ENCODE results near the gene CABP1. TPM values are rescaled to one million over a fixed set of nuclear protein-coding genes. Genes with fewer than 3 reads are reported as not detected.

The CABP1 gene
- total and polyA plus RNA-seq, 2 donors (not counting 3 experiments of a cell fraction or from before 2014, with no cell fraction given) = 0.07 to 0.31 TPM

DNA sequence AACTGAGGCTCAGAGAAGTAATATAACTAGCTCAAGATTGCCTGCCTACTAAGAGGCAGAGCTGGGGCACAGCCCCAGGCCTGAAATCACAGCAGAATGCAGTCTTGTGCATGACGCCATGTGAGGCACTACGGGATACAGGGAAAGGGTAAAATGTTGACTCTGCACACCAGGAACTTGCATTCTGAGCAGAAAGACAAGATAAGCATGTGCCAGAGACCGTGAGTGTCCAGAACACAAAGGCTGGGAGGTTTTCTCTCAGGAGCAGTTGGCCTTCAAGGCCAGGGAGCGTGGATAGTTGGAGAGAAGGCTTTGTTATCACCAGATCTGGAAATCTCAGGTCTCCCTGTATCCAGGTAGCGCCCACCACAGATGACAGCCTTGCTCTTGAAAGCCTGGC is 23.3 kb downstream of the CABP1 start:
- H3K27me3 ChIP-seq (ENCODE audit: control insufficient read depth in 2 of 2, insufficient read depth in 2 of 2, low read length in 2 of 2) = peaks cover 2 to 5% of the 10 kb centered on the region in 2 experiments
- CTCF ChIA-PET = interaction anchor here (1.8 to 3.4 kb wide), 2 partner anchors 15 to 17 kb away, joined by 8 to 24 read pairs; no protein-coding TSS in a partner anchor
- no peak overlapping the region for H2AFZ ChIP-seq (ENCODE audit: low read depth, low read length)
- no peaks in the 10 kb centered on the region for H3K36me3 ChIP-seq (ENCODE audit: control insufficient read depth in 2 of 2, extremely low read depth in 1 of 2, insufficient read depth in 2 of 2, low read length in 2 of 2)
- no TSS peak for BruUV-seq (replicated peaks)
- no peak overlapping the region for H3K9ac ChIP-seq (replicated peaks; ENCODE audit: extremely low read depth, insufficient read depth, low read length)
- DNase-seq (ENCODE audit: low read depth, low spot score) (no peak), FAIRE-seq (no peak)
- no peaks in the 10 kb centered on the region for H3K9me3 ChIP-seq (replicated peaks; ENCODE audit: control insufficient read depth, insufficient read depth, low read length)
- POLR2A ChIA-PET = no interaction called here
- no peak overlapping the region for H3K27ac ChIP-seq (ENCODE audit: insufficient read depth, low read depth, low read length)
- dilution Hi-C loops (cut with MboI; ENCODE audit: extremely low pct_ligation_motif_present, low sequenced_read_pairs) (no loop called here), intact Hi-C loops (cut with micrococcal nuclease) (no loop called here)
- no peak overlapping the region for H3K4me2 ChIP-seq (ENCODE audit: insufficient read depth, low read length)
- H3K9me1 ChIP-seq (replicated peaks; ENCODE audit: control insufficient read depth, extremely low read depth, insufficient read depth, low read length) = no peaks in the 10 kb centered on the region
- H4K20me1 ChIP-seq (replicated peaks; ENCODE audit: control insufficient read depth, extremely low read depth, insufficient read depth, low read length) = no peaks in the 10 kb centered on the region
- H3K79me2 ChIP-seq (ENCODE audit: control insufficient read depth, insufficient read depth, low read length) = no peaks in the 10 kb centered on the region
- H3K4me3 ChIP-seq (replicated peaks in 1 of 3; ENCODE audit: insufficient read depth in 1 of 3, low read depth in 1 of 3, low read length in 3 of 3) = no peak overlapping the region
- H3K4me1 ChIP-seq (ENCODE audit: control insufficient read depth, extremely low read depth, insufficient read depth, low read length) = no peaks in the 10 kb centered on the region
- TF ChIP-seq, protein P1, sequence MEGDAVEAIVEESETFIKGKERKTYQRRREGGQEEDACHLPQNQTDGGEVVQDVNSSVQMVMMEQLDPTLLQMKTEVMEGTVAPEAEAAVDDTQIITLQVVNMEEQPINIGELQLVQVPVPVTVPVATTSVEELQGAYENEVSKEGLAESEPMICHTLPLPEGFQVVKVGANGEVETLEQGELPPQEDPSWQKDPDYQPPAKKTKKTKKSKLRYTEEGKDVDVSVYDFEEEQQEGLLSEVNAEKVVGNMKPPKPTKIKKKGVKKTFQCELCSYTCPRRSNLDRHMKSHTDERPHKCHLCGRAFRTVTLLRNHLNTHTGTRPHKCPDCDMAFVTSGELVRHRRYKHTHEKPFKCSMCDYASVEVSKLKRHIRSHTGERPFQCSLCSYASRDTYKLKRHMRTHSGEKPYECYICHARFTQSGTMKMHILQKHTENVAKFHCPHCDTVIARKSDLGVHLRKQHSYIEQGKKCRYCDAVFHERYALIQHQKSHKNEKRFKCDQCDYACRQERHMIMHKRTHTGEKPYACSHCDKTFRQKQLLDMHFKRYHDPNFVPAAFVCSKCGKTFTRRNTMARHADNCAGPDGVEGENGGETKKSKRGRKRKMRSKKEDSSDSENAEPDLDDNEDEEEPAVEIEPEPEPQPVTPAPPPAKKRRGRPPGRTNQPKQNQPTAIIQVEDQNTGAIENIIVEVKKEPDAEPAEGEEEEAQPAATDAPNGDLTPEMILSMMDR (IDR thresholded peaks at IDR 0.05; ENCODE audit: extremely low read depth in 1 of 2, insufficient read depth in 1 of 2, low read depth in 1 of 2, low read length in 2 of 2) = no peak
- TF ChIP-seq POLR2AphosphoS5 (IDR thresholded peaks at IDR 0.05; ENCODE audit: insufficient read depth, low read depth, low read length) (no peak), MYC (IDR thresholded peaks at IDR 0.05; ENCODE audit: low read depth, low read length) (no peak), GATA2 (IDR thresholded peaks at IDR 0.05; ENCODE audit: insufficient read depth, insufficient read length, low read depth, low read length) (no peak), JUN (IDR thresholded peaks at IDR 0.05; ENCODE audit: borderline replicate concordance, insufficient read depth, insufficient read length, low read depth) (no peak), POLR2A (IDR thresholded peaks at IDR 0.05; ENCODE audit: low read depth, low read length) (no peak), EZH2 (IDR thresholded peaks at IDR 0.05; ENCODE audit: borderline replicate concordance, low read depth, low read length, severe bottlenecking) (no peak), FOS (IDR thresholded peaks at IDR 0.05; ENCODE audit: borderline replicate concordance, insufficient read depth, low read length) (no peak)
- TF ChIP-seq, protein P2, sequence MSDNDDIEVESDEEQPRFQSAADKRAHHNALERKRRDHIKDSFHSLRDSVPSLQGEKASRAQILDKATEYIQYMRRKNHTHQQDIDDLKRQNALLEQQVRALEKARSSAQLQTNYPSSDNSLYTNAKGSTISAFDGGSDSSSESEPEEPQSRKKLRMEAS (IDR thresholded peaks at IDR 0.05; ENCODE audit: insufficient read depth, insufficient read length) = no peak

Measured in endothelial cell of umbilical vein (primary cell).